Epithelial cell of umbilical artery (primary cell): ENCODE data around the gene AGRP. TPM values are rescaled to one million over a fixed set of nuclear protein-coding genes. Genes with fewer than 3 reads are reported as not detected.

Experiments used
- total RNA-seq: library from RNA; depleted of rRNA; stranded (reverse); fragments of >200 nt; gene quantifications from 2 replicates; pipeline ENCODE4 v1.2.3, GENCODE V29; 2014

The AGRP gene
- not detected in 2 replicates for total RNA-seq

GRCh38 chr16:67483150-67483549, at the start of gene AGRP:
AGRP (minus strand) TSS chr16:67483547; CDS start chr16:67483398, 149 bp downstream.

DNA sequence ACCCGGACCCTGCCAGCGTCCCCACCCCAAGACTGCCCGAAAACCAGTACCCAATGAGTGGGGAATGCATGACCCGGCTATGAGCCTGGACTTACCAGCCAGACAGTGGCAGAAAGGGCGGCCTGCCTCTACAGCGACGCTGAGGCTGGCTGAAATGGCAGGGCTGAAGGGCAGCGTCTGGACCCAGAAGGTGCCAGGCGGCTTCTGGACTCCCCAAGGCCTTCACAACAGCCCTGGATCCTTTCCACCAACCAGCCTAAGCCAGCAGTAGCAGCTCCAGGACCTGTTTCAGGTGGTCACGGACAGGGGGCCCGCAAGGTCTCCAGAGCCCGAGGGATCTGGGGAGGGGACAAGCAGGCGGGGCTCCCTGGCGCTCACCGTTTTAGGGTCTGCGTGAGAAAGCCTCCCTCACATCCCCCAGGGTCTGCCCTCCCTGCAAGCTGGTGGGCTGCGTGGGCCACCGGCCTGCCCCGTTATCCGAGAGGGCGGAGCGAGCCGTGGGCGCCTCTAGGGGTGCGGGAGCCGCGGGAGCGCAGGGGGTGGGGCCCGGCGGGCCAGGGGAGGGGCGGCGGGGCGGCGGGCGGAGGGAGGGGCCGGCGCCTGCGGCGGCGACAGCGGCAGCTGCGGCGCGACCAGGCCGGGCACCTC, 45.0 kb upstream of the AGRP start, which contains the start of gene RIPOR1:
RIPOR1 (plus strand) TSS at position 608 of the 648 bp plus-strand sequence. CDS start 9,618 bp downstream, outside the sequence.

GRCh38 chr16:67480833-67481560, 2.4 kb downstream of the AGRP start, which contains the start of gene ATP6V0D1:
ATP6V0D1 (minus strand) TSS chr16:67481157; CDS start chr16:67481086, 71 bp downstream.

Other genes with a start within 250 kb of the AGRP start
- 19.3 and 22.7 TPM in 2 replicates for gene FHOD1, start 236.1 kb downstream of the AGRP start, total RNA-seq
- 0.30 and 0.97 TPM in 2 replicates for gene SLC9A5, start 234.6 kb downstream of the AGRP start, total RNA-seq
- gene PLEKHG4, start 204.0 kb downstream of the AGRP start, total RNA-seq = 17.5 and 41.0 TPM in 2 replicates
- gene KCTD19, start 156.8 kb downstream of the AGRP start, total RNA-seq = 0.61 TPM in 1 of 2 replicates, not detected in the other
- 0.61 and 2.3 TPM in 2 replicates for gene LRRC36, start 156.7 kb downstream of the AGRP start, total RNA-seq
- gene TPPP3, start 90.0 kb downstream of the AGRP start, total RNA-seq = 0.15 and 1.9 TPM in 2 replicates
- gene ZDHHC1, start 67.1 kb downstream of the AGRP start, total RNA-seq = 4.0 and 7.8 TPM in 2 replicates
- 0.65 TPM in 1 of 2 replicates, not detected in the other for gene HSD11B2, start 52.4 kb downstream of the AGRP start, total RNA-seq
- 90.6 and 105 TPM in 2 replicates for gene ATP6V0D1, start 2.4 kb downstream of the AGRP start, total RNA-seq
- 48.7 and 49.7 TPM in 2 replicates for gene RIPOR1, start 45.3 kb upstream of the AGRP start, total RNA-seq
- gene CTCF, start 79.0 kb upstream of the AGRP start, total RNA-seq = 22.4 and 26.6 TPM in 2 replicates
- 0.32 and 2.7 TPM in 2 replicates for gene CARMIL2, start 161.6 kb upstream of the AGRP start, total RNA-seq
- gene ACD, start 176.7 kb upstream of the AGRP start, total RNA-seq = 18.2 and 20.5 TPM in 2 replicates
- 1.6 and 5.3 TPM in 2 replicates for gene PARD6A, start 177.4 kb upstream of the AGRP start, total RNA-seq
- 14.7 and 24.0 TPM in 2 replicates for gene ENKD1, start 183.2 kb upstream of the AGRP start, total RNA-seq
- 3.5 and 6.8 TPM in 2 replicates for gene C16orf86, start 183.3 kb upstream of the AGRP start, total RNA-seq
- gene GFOD2, start 235.8 kb upstream of the AGRP start, total RNA-seq = 29.9 and 47.0 TPM in 2 replicates